Measurements from ENCODE around the gene TBC1D9B.

The TBC1D9B gene

GRCh38 chr5:179883163-179883562 is 24.5 kb downstream of the TBC1D9B start:
- H3K4me1 ChIP-seq (ENCODE audit: low read length), result no peaks in the 10 kb centered on the region
- no peak overlapping the region for H3K4me3 ChIP-seq (ENCODE audit: low read length)
- no peaks in the 10 kb centered on the region for H3K79me2 ChIP-seq (ENCODE audit: low read length)
- H3K4me2 ChIP-seq (ENCODE audit: low read length), result no peak overlapping the region
- H3K36me3 ChIP-seq (replicated peaks; ENCODE audit: low read depth, low read length), result peaks cover 67% of the 10 kb centered on the region
- no peak overlapping the region for H3K9ac ChIP-seq (ENCODE audit: low read length)
- H4K20me1 ChIP-seq (ENCODE audit: insufficient read depth, low read length), result no peaks in the 10 kb centered on the region
- H2AFZ ChIP-seq (ENCODE audit: low read depth, low read length), result no peak overlapping the region
- H3K27me3 ChIP-seq (ENCODE audit: low read depth, low read length), result no peaks in the 10 kb centered on the region
- H3K27ac ChIP-seq (ENCODE audit: low read length), result no peak overlapping the region
- H3K9me3 ChIP-seq (ENCODE audit: insufficient read depth, low read length), result peaks cover 19% of the 10 kb centered on the region; the same call in 1 of the 2 replicates
- TF ChIP-seq CTCF (IDR thresholded peaks at IDR 0.05; ENCODE audit: low read depth, low read length) (no peak), EZH2phosphoT487 (IDR thresholded peaks at IDR 0.05; ENCODE audit: low read depth) (no peak)

DNA sequence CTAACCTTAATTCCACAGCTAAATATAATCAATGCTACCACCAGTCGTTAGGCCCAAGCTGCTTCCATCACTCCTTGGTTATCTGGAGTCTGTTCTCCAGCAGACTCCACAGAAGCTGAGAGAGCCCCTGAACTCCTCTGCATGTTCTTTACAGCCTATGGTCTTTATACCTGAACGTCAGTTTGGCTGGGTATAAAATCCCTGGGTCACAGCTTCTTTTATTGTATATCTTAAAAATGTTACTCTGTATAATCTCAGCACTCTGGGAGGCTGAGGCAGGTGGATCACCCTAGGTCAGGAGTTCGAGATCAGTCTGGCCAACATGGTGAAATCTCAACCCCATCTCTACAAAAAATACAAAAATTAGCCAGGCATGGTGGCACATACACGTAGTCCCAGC is 25.4 kb downstream of the TBC1D9B start:
- Histone ChIP-seq H3K27me3 (ENCODE audit: low read depth, low read length) (no peaks in the 10 kb centered on the region), H3K9me3 (ENCODE audit: insufficient read depth, low read length) (peaks cover 19% of the 10 kb centered on the region; the same call in 1 of the 2 replicates), H3K9ac (ENCODE audit: low read length) (no peak overlapping the region), H3K27ac (ENCODE audit: low read length) (no peak overlapping the region), H3K4me2 (ENCODE audit: low read length) (no peak overlapping the region), H3K4me1 (ENCODE audit: low read length) (no peaks in the 10 kb centered on the region), H4K20me1 (ENCODE audit: insufficient read depth, low read length) (no peaks in the 10 kb centered on the region), H3K4me3 (ENCODE audit: low read length) (no peak overlapping the region), H2AFZ (ENCODE audit: low read depth, low read length) (no peak overlapping the region), H3K36me3 (replicated peaks; ENCODE audit: low read depth, low read length) (peaks cover 65% of the 10 kb centered on the region), H3K79me2 (ENCODE audit: low read length) (no peaks in the 10 kb centered on the region)
- TF ChIP-seq EZH2phosphoT487 (IDR thresholded peaks at IDR 0.05; ENCODE audit: low read depth), result no peak
- TF ChIP-seq CTCF (IDR thresholded peaks at IDR 0.05; ENCODE audit: low read depth, low read length), result no peak

- H4K20me1 ChIP-seq (ENCODE audit: insufficient read depth, low read length), result no peaks in the 10 kb centered on the region
- H3K4me3 ChIP-seq (ENCODE audit: low read length), result no peak overlapping the region
- TF ChIP-seq CTCF (IDR thresholded peaks at IDR 0.05; ENCODE audit: low read depth, low read length) (no peak), EZH2phosphoT487 (IDR thresholded peaks at IDR 0.05; ENCODE audit: low read depth) (no peak)
- H3K27me3 ChIP-seq (ENCODE audit: low read depth, low read length), result no peaks in the 10 kb centered on the region
- H2AFZ ChIP-seq (ENCODE audit: low read depth, low read length), result no peak overlapping the region
- H3K79me2 ChIP-seq (ENCODE audit: low read length), result no peaks in the 10 kb centered on the region
- H3K27ac ChIP-seq (ENCODE audit: low read length), result no peak overlapping the region
- H3K9ac ChIP-seq (ENCODE audit: low read length), result no peak overlapping the region
- no peaks in the 10 kb centered on the region for H3K4me1 ChIP-seq (ENCODE audit: low read length)
- H3K9me3 ChIP-seq (ENCODE audit: insufficient read depth, low read length), result peaks cover 19% of the 10 kb centered on the region; the same call in 1 of the 2 replicates
- H3K4me2 ChIP-seq (ENCODE audit: low read length), result no peak overlapping the region
- H3K36me3 ChIP-seq (replicated peaks; ENCODE audit: low read depth, low read length), result peaks cover 56% of the 10 kb centered on the region
Observed at GRCh38 chr5:179880848-179881590, 26.7 kb downstream of the TBC1D9B start.

GRCh38 chr5:179880066-179880650 is 27.5 kb downstream of the TBC1D9B start:
- H4K20me1 ChIP-seq (ENCODE audit: insufficient read depth, low read length), result no peaks in the 10 kb centered on the region
- no peaks in the 10 kb centered on the region for H3K79me2 ChIP-seq (ENCODE audit: low read length)
- TF ChIP-seq EZH2phosphoT487 (IDR thresholded peaks at IDR 0.05; ENCODE audit: low read depth) (no peak), CTCF (IDR thresholded peaks at IDR 0.05; ENCODE audit: low read depth, low read length) (no peak)
- no peak overlapping the region for H3K4me3 ChIP-seq (ENCODE audit: low read length)
- H3K27ac ChIP-seq (ENCODE audit: low read length), result no peak overlapping the region
- no peaks in the 10 kb centered on the region for H3K27me3 ChIP-seq (ENCODE audit: low read depth, low read length)
- H3K9ac ChIP-seq (ENCODE audit: low read length), result no peak overlapping the region
- no peaks in the 10 kb centered on the region for H3K4me1 ChIP-seq (ENCODE audit: low read length)
- H3K4me2 ChIP-seq (ENCODE audit: low read length), result no peak overlapping the region
- no peak overlapping the region for H2AFZ ChIP-seq (ENCODE audit: low read depth, low read length)
- peaks cover 57% of the 10 kb centered on the region for H3K36me3 ChIP-seq (replicated peaks; ENCODE audit: low read depth, low read length)
- H3K9me3 ChIP-seq (ENCODE audit: insufficient read depth, low read length), result peaks cover 19% of the 10 kb centered on the region; the same call in 1 of the 2 replicates
